Skeletal muscle tissue (tissue), 2 donors: ENCODE results near the gene MED20. TPM values are rescaled to one million over a fixed set of nuclear protein-coding genes. Genes with fewer than 3 reads are reported as not detected.

Experiments
- small RNA-seq: library from RNA; depleted of rRNA; stranded (forward); fragments of <200 nt; gene quantifications from one replicate; pipeline ENCODE3, GENCODE V24; 2014
- total RNA-seq: library from RNA; depleted of rRNA; stranded (reverse); fragments of >200 nt; gene quantifications from one replicate; pipeline ENCODE4 v1.2.3, GENCODE V29; 2014

Gene MED20
- total RNA-seq, 1 donor from 2014 or later, result 17.2 TPM

Small RNA genes lying within 50 kb of the gene (small RNA-seq; reads per million reads assigned to genes)
- not detected for gene RF00019

Other genes with a start within 250 kb of the MED20 start
- gene TFEB, start 185.5 kb downstream of the MED20 start, total RNA-seq, result 7.8 TPM
- gene PGC, start 173.7 kb downstream of the MED20 start, total RNA-seq, result 0.52 TPM
- gene FRS3, start 141.2 kb downstream of the MED20 start, total RNA-seq, result 1.6 TPM
- gene PRICKLE4, start 140.4 kb downstream of the MED20 start, total RNA-seq, result 2.6 TPM
- gene TOMM6, start 133.4 kb downstream of the MED20 start, total RNA-seq, result 92.4 TPM
- 1.6 TPM for gene USP49, start 25.8 kb downstream of the MED20 start, total RNA-seq
- gene BYSL, start 360 bp upstream of the MED20 start, total RNA-seq, result 21.9 TPM
- 21.9 TPM for gene CCND3, start 20.7 kb upstream of the MED20 start, total RNA-seq
- gene TAF8, start 129.4 kb upstream of the MED20 start, total RNA-seq, result 17.2 TPM
- gene C6orf132, start 221.5 kb upstream of the MED20 start, total RNA-seq, result under 0.01 TPM